Measurements from ENCODE around the gene PGLYRP2. TPM values are rescaled to one million over a fixed set of nuclear protein-coding genes. Genes with fewer than 3 reads are reported as not detected.

PGLYRP2 gene
- total RNA-seq, 6 donors from 2014 or later: not detected

DNA sequence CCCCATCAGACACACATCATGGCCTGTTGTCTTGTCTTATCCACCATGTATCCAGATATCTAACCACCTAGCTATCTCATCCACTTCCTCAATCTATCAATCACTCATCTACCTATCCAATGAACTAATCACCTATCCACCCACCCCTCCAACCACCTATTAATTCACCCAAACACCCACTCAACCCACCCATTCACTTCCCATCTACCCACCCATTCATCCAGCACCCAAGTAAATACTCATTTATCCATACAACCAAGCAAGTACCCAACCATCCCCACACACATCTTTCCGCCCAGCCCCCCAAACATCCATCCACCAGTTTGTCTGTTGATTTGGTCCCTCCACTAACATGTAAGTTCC, 28.8 kb downstream of the PGLYRP2 start:
- peak overlapping the region; percentile 71 to 91 (median 78) for H3K27ac ChIP-seq
- peaks cover 8 to 35% (median 21%) of the 10 kb centered on the region in 4 donors for H3K4me1 ChIP-seq
- H3K9me3 ChIP-seq: no peaks in the 10 kb centered on the region
- H3K4me3 ChIP-seq: no peak overlapping the region
- no peaks in the 10 kb centered on the region for H3K27me3 ChIP-seq
- TF ChIP-seq, protein P1, sequence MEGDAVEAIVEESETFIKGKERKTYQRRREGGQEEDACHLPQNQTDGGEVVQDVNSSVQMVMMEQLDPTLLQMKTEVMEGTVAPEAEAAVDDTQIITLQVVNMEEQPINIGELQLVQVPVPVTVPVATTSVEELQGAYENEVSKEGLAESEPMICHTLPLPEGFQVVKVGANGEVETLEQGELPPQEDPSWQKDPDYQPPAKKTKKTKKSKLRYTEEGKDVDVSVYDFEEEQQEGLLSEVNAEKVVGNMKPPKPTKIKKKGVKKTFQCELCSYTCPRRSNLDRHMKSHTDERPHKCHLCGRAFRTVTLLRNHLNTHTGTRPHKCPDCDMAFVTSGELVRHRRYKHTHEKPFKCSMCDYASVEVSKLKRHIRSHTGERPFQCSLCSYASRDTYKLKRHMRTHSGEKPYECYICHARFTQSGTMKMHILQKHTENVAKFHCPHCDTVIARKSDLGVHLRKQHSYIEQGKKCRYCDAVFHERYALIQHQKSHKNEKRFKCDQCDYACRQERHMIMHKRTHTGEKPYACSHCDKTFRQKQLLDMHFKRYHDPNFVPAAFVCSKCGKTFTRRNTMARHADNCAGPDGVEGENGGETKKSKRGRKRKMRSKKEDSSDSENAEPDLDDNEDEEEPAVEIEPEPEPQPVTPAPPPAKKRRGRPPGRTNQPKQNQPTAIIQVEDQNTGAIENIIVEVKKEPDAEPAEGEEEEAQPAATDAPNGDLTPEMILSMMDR (IDR thresholded peaks at IDR 0.05): no peak
- TF ChIP-seq POLR2A (IDR thresholded peaks at IDR 0.05) (no peak), EP300 (IDR thresholded peaks at IDR 0.05) (no peak), POLR2AphosphoS5 (IDR thresholded peaks at IDR 0.05) (no peak)
- H3K36me3 ChIP-seq: peaks cover 0 to 6% (median 2%) of the 10 kb centered on the region in 4 donors
- WGBS, 2 donors: 92 to 100% methylated on average over 1 of the region's 1 CpG
- no peak for ATAC-seq (ENCODE audit: low FRiP score in 2 of 2)
- no peak for DNase-seq

DNA sequence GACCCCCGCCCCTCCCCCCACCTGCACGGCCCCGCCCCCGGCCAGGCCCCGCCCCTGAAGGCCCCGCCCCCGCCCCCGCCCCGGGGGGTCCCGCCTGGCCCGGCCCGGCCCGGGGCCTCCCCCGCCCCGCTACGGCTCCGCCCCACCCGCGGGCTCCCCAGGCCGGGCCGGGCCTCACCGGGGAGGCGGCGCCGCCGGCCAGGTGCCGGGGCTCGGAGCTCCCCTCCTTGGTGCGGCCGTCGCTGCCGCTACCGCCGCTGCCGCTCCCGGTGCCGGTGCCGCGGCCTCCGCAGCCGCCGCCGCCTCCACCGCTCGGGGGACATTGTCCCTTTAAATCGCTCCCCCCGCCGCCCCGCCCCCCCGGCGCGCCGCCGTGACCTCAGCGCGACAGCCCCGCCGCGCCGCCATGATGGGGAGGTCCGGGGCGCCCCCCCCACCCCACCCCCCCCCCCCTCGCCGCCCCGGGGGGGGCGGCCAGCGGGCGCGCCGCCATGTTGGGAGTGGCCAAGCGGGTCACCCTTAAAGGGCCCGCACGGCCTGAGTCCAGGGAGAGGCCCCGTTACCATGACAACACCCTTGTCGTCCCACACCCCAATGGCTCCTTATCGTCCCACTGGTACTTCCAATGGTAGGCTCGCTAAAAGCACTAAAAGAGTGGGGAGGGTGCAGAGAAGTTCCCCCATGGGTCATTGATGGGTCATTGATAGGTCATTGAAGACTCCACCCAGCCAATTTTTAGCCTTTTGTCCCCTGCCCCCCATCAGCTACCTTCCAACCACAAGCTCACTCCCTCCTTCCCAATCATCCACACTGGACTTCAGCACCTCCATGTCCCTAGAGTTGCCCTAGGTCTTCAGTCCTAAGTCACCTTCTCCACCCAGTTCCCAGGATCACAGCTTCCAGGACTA, 29.4 kb downstream of the PGLYRP2 start, which contains the start of gene WIZ:
TSS of gene WIZ (minus strand) at position 337 of the 908 bp plus-strand sequence. CDS start 1,649 bp downstream, outside the sequence.
- 11 to 33% methylated on average over 2 to 15 of the region's 77 CpGs for WGBS, 2 donors
- Histone ChIP-seq H3K27ac (peak within 1 kb of the TSS; percentile 71 to 91 (median 78)), H3K9me3 (no peaks in the 10 kb centered on the region), H3K4me3 (peak within 1 kb of the TSS; percentile 65 to 92 (median 80)), H3K36me3 (peaks cover 0 to 9% (median 2%) of the 10 kb centered on the region in 4 donors), H3K27me3 (no peaks in the 10 kb centered on the region), H3K4me1 (peaks cover 8 to 35% (median 21%) of the 10 kb centered on the region in 4 donors)
- ATAC-seq (ENCODE audit: low FRiP score in 2 of 2) (peak; percentile 51 to 70), DNase-seq (peak; percentile 77 to 99)
- TF ChIP-seq, protein P1 (IDR thresholded peaks at IDR 0.05): no peak
- TF ChIP-seq POLR2AphosphoS5 (IDR thresholded peaks at IDR 0.05) (peak; percentile 13 to 57), POLR2A (IDR thresholded peaks at IDR 0.05) (no peak)

DNA sequence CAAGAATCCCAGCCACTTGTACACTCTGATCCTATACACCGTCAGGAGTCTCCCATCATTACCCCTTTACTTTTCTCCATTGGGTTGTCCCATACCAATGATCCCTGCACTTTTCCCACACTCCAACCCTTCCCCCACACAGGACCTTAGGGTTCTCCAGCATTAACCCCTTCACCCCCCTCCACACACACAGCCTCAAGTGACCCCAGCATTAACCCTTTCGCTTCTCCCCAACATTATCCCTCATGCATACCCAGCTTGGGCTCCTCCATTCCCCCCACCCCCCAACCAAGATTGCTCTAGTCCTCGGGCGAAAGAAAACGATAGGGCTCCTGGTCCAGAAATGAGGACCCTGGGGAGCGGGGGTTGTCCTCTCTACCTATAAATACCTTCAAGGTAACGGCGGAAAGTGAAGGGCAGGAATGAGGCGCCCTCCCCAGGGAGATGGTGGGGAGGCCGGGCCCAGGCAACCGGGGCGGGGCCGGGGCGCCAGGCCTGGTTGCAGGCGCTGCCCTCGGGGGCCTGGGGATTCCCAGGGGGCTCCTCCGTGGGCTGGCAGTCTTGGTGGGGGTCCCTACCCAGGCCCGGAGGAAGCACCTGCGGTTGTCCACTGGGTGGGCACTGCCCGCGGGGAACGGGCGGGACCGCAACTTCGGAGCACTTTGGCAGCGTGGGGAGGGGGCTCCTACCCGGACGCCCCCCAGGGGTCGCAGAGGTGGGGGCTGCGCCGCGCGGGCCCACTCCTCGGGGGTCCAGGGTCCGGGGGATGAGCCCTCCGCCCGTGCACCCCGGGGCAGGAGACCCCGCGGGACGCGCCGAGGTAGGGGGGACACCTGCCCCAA, 30.3 kb downstream of the PGLYRP2 start:
- Histone ChIP-seq H3K27ac (peak overlapping the region; percentile 71 to 91 (median 78)), H3K36me3 (peaks cover 0 to 6% (median 0%) of the 10 kb centered on the region in 4 donors), H3K9me3 (no peaks in the 10 kb centered on the region), H3K27me3 (no peaks in the 10 kb centered on the region), H3K4me1 (peaks cover 8 to 35% (median 21%) of the 10 kb centered on the region in 4 donors), H3K4me3 (peak overlapping the region; percentile 65 to 92 (median 80))
- TF ChIP-seq POLR2A (IDR thresholded peaks at IDR 0.05) (no peak), EP300 (IDR thresholded peaks at IDR 0.05) (no peak), POLR2AphosphoS5 (IDR thresholded peaks at IDR 0.05) (no peak)
- TF ChIP-seq, protein P1 (IDR thresholded peaks at IDR 0.05): no peak
- DNase-seq (no peak), ATAC-seq (ENCODE audit: low FRiP score in 2 of 2) (no peak)
- 10% methylated on average over 10 to 11 of the region's 43 CpGs for WGBS, 2 donors

DNA sequence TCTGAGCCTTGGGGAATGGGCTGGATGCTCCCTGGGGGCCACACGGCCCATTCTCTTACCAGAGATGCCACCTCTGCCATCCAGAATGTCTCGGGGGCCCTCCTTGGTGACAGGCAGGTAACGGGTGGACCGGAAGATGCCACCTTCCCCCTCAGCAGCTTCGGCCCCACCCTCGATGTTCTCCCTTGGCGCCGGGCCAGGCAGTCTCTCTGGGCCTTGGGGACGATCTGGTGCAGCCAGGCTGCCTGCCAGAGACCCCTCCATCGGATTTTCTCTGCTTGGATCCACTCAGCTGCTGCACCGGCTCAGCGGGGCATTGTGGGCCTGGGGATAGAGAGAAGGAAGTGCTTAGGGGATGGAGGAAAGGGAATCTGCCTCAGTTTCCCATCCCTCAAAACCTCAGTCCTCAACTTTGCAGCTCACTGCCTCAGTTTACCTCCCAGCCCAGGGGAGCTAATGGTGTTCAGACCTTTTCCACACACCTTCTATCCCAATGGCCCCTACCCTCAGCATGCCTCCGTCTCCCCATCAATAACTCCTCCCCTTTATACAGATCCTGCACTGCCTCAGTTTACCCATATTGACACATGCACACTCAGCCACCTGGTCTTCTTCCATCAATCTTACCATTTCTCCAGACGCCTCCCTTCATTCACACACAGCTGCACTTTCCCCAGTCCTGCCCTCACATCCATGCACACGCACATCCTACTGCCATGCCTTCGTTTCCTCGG, 31.1 kb downstream of the PGLYRP2 start:
- H3K4me1 ChIP-seq: peaks cover 8 to 31% (median 18%) of the 10 kb centered on the region in 4 donors
- no peaks in the 10 kb centered on the region for H3K9me3 ChIP-seq
- no peaks in the 10 kb centered on the region for H3K27me3 ChIP-seq
- 66 to 70% methylated on average over 8 to 14 of the region's 17 CpGs for WGBS, 2 donors
- no peak for TF ChIP-seq EP300 (IDR thresholded peaks at IDR 0.05)
- TF ChIP-seq POLR2A (IDR thresholded peaks at IDR 0.05): no peak
- TF ChIP-seq, protein P1 (IDR thresholded peaks at IDR 0.05): no peak
- TF ChIP-seq POLR2AphosphoS5 (IDR thresholded peaks at IDR 0.05): no peak
- peak overlapping the region in 1 of 4 donors; percentile 92 for H3K4me3 ChIP-seq
- peak overlapping the region in 2 of 4 donors; percentile 78 for H3K27ac ChIP-seq
- no peak for ATAC-seq (ENCODE audit: low FRiP score in 2 of 2)
- H3K36me3 ChIP-seq: peaks cover 0 to 6% (median 0%) of the 10 kb centered on the region in 4 donors
- no peak for DNase-seq

All from upper lobe of left lung (tissue), 6 donors.